CD4-positive, alpha-beta T cell treated with Interleukin-4 for 4 hours (primary cell): ENCODE results near the gene MRAS.
"Not testable (repeated sequence)": the region's sequence is repeated elsewhere in the genome, so short reads cannot be mapped to it uniquely, and the experiment has no call there.

ENCODE experiments used
- DNase-seq: peaks from one replicate; pipeline ENCODE4 v3.0.0-alpha.2; 2020

The MRAS gene

GRCh38 chr3:138367911-138368310, 19.5 kb downstream of the MRAS start:
- peak; percentile 4 for DNase-seq

- no peak for DNase-seq
These were observed 20.9 kb downstream of the MRAS start for GRCh38 chr3:138369151-138369900.

GRCh38 chr3:138370321-138370720, 21.9 kb downstream of the MRAS start:
- no peak for DNase-seq

- DNase-seq: peak; percentile 3
These were observed 22.9 kb downstream of the MRAS start for GRCh38 chr3:138371070-138371965.

GRCh38 chr3:138373087-138373735, 24.8 kb downstream of the MRAS start:
- DNase-seq: no peak

GRCh38 chr3:138373736-138374094, 25.3 kb downstream of the MRAS start:
- DNase-seq: no peak

GRCh38 chr3:138374573-138375134, 26.3 kb downstream of the MRAS start:
- no peak for DNase-seq

GRCh38 chr3:138375447-138375846, 27.1 kb downstream of the MRAS start:
- DNase-seq: no peak

GRCh38 chr3:138376663-138377062, 28.3 kb downstream of the MRAS start:
- DNase-seq: no peak

GRCh38 chr3:138377212-138377611, 28.8 kb downstream of the MRAS start:
- DNase-seq: not testable (repeated sequence)

- no peak for DNase-seq
These were observed 29.4 kb downstream of the MRAS start for GRCh38 chr3:138377804-138378203.

- no peak for DNase-seq
These were observed 30.0 kb downstream of the MRAS start for GRCh38 chr3:138378331-138378730.

GRCh38 chr3:138378990-138379389, 30.6 kb downstream of the MRAS start:
- DNase-seq: no peak

- no peak for DNase-seq
These were observed 33.1 kb downstream of the MRAS start for GRCh38 chr3:138381413-138381901.

- no peak for DNase-seq
These were observed 33.8 kb downstream of the MRAS start for GRCh38 chr3:138381950-138382715.

GRCh38 chr3:138383715-138384465, 35.5 kb downstream of the MRAS start:
- DNase-seq: no peak

- DNase-seq: no peak
These were observed 36.2 kb downstream of the MRAS start for GRCh38 chr3:138384531-138384930.

- no peak for DNase-seq
These were observed 36.6 kb downstream of the MRAS start for GRCh38 chr3:138384976-138385375.

- DNase-seq: no peak
These were observed 40.8 kb downstream of the MRAS start for GRCh38 chr3:138389144-138389601.

- no peak for DNase-seq
These were observed 41.6 kb downstream of the MRAS start for GRCh38 chr3:138389841-138390581.

GRCh38 chr3:138390582-138390932, 42.2 kb downstream of the MRAS start:
- no peak for DNase-seq
